HG03432 (cell line): Measurements from ENCODE around the gene ATP13A5.

ENCODE experiments used
- ATAC-seq: cut with Tn5 transposase; IDR thresholded peaks from one replicate; pipeline ENCODE4 v1.9.1; 2021; ENCODE audit warnings: mild to moderate bottlenecking, moderate library complexity; ENCODE audit not compliant: unreplicated experiment

Gene ATP13A5, protein sequence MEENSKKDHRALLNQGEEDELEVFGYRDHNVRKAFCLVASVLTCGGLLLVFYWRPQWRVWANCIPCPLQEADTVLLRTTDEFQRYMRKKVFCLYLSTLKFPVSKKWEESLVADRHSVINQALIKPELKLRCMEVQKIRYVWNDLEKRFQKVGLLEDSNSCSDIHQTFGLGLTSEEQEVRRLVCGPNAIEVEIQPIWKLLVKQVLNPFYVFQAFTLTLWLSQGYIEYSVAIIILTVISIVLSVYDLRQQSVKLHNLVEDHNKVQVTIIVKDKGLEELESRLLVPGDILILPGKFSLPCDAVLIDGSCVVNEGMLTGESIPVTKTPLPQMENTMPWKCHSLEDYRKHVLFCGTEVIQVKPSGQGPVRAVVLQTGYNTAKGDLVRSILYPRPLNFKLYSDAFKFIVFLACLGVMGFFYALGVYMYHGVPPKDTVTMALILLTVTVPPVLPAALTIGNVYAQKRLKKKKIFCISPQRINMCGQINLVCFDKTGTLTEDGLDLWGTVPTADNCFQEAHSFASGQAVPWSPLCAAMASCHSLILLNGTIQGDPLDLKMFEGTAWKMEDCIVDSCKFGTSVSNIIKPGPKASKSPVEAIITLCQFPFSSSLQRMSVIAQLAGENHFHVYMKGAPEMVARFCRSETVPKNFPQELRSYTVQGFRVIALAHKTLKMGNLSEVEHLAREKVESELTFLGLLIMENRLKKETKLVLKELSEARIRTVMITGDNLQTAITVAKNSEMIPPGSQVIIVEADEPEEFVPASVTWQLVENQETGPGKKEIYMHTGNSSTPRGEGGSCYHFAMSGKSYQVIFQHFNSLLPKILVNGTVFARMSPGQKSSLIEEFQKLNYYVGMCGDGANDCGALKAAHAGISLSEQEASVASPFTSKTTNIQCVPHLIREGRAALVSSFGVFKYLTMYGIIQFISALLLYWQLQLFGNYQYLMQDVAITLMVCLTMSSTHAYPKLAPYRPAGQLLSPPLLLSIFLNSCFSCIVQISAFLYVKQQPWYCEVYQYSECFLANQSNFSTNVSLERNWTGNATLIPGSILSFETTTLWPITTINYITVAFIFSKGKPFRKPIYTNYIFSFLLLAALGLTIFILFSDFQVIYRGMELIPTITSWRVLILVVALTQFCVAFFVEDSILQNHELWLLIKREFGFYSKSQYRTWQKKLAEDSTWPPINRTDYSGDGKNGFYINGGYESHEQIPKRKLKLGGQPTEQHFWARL

DNA sequence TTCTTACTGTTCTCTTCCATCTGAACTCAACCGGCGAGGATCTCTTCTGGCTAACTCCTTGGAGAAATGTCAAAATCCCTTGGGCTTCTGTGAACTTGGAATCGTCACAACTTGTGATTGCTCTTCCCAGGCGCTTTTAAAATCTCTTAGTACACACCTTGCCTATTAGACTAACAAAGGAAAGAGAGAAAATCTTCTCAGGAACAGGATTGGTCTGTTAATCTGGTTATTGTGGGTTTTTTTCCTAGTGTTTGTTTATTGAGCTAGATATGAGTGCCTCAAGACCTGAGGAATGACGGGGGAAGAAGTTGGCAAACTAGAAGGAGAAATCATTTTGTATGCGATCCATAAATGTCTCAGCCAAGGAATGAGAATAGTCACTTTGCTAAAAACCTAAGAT, at the start of gene ATP13A5:
TSS of gene ATP13A5 (minus strand) at position 48 of the 400 bp plus-strand sequence. CDS start at position 20, 28 bp downstream.
- ATAC-seq: no peak

DNA sequence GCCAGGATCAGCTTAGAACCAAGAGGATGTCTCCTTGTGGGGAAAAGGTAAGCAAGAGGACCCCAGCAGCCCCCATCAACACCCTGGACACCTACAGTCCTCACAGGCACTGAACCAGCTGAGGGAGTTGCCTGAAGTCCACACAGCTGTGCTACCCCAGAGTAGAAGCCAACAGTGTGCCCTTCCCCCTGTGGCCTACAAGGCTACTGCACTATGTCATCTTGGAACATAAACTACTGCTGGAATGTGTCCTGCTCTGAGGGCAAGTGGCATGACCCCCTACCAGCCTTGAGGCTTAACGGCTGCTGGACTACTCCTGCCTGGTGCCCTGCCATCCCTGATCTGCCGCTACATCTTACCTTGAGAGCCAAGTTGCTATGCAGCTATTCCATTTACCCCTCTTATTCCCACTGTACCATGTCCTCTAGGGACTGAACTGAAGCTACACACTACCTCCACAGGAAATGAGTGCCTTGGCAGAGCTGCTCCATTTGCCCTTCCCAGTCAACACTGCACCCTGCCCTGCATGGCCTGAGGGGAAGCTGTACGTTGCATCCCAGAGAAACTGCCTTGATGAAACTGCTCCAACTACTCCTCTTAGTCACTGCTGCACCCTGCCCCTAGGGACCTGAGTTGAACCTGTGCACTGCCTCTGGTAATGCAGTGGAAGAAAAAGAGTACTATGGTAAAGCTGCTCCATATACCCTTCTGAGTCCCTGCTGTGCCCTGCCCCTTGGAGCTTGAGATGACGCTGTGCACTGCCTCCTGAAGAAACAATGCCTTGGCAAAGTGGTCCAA, 40.2 kb upstream of the ATP13A5 start:
- ATAC-seq: no peak

DNA sequence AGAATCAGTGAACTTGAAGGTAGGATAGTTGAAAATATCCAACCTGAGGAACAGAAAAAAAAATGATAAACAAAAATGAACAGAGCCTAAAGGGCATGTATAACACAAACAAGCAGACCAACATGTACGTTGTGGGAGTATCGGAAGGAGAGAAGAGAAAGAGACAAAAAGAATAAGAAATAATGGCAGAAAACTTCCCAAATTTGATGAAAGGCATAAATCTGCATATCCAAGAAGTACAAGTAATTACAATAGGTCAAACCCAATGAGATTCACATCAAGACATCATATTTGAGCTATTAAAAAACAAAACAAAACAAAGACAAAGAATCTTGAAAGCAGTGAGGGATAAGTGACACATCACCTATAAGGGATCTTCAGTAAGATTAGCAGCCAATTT, 38.1 kb upstream of the ATP13A5 start:
- ATAC-seq: no peak

DNA sequence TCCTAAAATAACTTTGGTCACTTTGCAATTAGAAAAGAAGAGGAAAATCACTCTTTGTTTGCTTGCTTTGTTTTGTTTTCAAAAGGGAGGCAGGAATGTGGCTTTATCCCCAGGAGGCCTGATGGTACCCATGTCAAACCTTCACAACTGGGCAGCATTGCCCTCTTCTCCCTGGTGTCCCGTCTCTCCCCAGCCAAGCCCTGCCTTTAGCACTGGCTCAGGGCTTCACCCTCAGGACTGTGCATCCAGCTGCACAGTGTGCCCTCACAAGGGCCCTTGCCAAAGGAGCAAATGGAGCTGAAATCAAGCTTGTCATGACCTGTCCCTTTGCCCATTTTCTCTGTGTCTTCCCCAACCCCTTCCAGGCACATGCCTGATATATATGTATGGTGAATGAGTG, 29.1 kb upstream of the ATP13A5 start:
- ATAC-seq: no peak

DNA sequence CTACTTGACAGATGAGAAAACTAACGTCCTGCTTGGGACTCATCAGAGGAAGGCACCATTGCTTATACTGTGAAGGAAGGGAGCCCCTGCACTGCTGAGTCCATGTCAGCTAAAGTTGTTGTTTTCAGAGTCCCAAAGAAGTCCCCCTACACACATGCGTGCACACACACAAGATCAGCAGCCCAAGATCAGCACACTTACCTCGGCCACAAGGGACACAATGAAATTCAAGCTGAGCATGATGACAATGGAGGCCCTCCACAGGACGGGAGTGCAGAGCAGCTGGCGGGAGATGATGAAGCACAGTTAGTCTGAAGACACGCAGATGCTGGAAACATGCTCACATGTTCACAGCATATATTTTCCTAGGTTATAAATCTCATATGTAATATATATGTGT, 28.6 kb upstream of the ATP13A5 start:
- ATAC-seq: no peak

DNA sequence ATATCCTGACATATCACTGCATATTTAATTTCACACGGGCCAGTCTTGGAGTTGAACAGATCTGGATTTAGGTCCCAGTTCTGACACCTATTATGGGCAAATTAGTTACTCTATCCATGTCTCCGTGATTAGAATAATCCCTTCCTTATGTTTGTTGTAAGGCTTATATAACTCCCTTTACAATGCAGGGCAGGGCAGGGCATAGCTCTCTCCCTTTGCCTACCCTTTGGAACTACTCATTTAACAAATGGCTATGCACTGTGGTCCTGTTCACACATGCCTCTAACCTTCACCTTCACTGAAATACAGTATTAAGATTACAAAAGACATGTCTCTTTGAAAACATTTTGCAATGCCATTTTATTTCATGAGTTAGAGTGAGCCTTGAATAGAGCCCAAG, 24.8 kb upstream of the ATP13A5 start:
- ATAC-seq: no peak

DNA sequence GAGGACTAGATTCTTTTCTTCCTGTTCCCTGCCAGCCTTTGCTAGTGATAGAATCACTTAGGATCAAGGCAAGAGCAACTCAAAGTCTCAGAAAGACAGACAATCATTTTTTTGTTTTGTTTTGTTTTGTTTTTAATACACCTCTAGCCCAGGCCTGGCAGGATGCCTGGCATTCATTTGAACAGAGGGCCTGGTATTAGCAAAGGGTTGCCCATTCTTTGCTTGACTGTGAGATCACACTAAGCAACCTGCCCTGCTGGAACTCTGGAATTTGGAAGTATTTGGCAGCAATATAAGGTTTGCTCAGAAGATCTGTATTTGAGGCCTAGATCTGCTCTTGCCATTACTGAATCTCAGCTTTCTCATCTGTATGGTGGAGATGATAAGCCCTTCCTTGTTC, 21.8 kb upstream of the ATP13A5 start:
- ATAC-seq: no peak

DNA sequence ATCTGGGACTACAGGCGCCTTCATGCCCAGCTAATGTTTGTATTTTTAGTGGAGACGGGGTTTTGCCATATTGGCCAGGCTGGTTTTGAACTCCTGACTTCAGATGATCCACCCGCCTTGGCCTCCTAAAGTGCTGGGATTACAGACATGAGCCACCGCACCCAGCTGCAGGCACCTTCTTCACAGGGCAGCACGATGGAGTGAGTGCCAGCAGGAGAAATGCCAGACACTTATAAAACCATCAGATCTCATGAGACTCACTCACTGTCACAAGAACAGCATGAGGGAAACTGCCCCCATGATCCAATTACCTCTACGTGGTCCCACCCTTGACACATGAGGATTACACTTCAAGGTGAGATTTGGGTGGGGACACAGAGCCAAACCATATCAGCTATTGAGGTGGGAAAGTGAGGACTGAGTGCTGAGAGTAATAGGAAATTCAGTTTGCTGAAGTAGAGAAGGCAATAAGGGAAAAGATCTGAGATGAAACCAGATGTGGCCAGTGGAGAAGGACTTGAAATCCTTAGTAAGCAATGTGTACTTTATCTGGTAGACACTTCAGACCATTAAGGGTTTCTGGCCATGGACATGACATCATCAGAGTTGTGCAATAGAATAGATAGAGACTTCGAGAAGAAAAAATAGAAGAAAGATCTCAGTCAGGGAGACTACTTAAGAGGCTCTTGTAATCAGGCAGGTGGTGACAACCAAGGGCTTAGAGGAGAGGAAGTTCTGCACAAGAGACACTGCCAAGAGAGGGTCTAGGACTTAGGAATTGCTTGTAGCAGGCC, 18.1 kb upstream of the ATP13A5 start:
- ATAC-seq: no peak

DNA sequence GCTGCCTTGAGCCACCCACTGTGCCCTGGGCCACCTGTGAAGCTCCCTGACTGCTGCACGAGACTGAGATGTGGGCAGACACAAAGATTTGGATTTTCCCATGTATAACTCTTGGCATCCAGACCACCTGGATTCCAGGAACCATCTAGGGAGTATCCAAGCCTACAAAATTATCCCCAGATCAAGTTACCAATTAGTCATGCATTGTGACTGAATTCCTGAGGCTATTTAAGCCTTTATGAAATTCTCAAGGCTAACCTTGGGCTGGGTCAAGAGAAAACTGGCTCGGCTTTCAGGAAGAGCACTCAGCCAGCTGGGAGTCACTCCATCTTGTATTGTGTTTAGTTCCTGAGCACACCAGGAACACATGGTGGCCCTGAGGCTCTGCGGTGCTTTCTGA, 13.3 kb upstream of the ATP13A5 start:
- ATAC-seq: no peak

DNA sequence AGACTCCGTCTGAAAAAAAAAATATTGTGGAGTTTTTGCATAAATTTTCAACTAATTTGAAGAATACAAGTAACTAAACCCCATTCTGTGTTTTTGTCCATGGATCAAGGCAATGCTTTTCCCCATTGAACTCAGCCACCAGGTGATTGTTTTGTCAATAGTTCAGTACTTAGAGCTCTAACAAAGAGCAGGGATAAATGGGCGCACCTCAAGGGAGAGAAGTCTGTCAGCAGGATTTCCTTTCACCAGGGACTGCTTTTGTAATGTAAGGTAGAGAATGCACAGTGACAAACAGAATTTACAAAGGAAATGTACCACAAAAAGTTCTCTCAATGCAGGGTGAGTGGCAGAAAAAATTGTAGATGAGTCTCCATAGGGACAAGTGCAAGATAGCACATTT, 10.8 kb upstream of the ATP13A5 start:
- no peak for ATAC-seq

DNA sequence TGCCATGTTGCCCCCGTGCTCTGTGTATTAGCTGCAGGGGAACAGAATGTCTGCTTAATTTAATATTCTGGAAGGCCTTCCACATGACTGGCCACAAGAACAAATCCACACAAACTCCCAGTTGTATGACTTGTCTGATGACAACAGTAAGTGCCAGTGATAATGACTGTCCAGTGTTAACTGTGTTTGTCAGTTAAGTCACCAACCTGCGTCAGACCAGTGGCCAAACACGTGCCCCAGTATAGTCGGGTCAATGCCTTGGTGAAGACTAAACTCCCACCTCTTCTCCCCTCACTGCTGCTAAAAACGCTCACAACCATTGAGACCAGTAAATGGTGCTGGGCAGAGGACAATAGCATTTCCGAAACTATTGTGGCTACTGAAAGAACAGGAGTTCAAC, 9.8 kb upstream of the ATP13A5 start:
- no peak for ATAC-seq

DNA sequence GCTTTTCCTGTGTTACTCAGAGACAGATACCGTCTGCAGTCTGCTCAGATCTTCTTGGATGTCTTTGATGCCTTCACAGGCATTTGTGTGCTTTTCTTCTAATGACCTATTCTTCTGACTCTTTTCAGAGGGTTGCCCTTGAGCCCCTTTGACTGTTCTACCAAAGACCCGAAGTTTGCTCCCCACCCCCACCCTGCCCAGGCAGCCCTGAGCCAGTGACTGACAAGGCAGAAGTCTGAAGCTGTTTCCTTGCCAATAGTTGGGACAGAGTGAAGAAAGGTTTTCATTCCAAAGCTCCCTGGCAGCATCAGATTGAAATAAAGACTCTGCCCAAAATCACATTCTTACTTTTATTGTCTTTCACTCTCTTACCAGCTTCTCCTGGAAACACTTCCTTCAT, 9.0 kb upstream of the ATP13A5 start:
- no peak for ATAC-seq

DNA sequence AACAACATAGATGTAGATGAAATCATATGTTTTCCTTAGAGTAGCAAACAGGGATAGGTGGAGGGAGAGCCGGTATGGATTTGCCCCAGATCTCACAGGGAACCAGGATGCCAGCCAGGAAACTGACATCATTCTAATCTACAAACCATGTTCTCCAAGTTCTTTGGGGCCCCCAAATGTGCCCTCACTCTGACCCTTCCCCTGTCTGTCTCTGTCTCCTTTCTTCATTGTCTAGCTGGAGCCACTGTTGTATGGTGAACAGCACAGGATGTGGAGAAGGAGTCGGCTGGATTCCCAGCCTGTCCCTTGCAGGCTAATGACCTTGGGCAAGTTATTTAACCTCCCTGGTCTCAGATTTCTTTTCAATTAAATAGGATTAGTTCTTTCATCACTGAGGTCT, 962 bp downstream of the ATP13A5 start:
- ATAC-seq: no peak

DNA sequence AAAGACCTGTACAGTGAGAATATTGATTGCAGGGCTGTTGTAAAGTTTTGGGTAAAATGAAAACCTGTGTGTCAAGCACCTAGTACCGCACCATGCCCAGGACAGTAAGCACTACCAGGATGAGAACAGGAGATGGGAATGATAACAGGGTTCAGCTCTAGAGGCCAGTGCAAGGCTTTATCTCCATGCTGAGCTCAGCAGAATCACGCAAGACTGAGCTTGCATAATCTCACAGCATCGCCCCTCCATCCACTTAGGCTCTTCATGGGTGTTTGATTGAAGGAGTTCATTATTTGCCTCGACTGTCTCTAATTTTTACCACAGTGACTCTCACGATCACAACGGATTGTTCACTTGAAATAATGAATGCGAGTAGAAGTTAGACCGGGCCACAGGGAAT, 2.9 kb downstream of the ATP13A5 start:
- no peak for ATAC-seq

DNA sequence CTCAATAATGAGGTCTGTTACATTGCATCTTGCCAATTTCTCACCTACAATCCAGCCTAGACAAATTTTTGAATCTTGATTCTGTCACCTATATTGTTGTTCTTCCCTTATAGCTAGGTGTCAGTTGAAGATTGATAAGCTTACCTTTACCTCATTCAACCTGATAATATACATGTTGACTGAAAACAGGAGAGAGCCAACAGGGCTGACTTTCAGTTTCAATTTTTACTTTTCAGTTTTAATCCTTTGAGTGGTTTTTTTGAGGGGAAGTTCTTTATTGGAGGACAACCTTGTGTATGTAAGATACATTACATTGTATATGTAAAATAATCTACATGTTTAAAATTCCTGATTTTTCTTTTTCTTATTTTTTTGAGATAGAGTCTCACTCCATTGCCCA, 5.8 kb downstream of the ATP13A5 start:
- peak; percentile 74 for ATAC-seq

DNA sequence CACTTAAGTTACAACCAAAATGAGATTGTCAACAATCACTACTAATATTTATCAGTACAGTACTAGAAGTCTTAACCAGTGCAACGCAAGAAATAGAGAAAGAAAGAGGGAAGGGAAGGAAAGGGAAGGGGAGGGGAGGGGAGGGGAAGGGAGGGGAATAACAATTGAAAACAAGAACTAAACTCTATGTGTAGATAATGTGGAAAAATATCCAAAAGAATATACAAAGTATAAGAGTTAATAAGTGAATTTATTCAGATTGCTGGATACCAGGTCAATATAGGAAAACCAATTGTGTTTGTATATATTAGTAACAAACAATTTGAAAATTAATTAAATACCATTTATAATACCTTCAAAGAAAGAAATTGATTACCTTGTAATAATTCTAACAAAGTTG, 10.7 kb downstream of the ATP13A5 start:
- ATAC-seq: no peak

DNA sequence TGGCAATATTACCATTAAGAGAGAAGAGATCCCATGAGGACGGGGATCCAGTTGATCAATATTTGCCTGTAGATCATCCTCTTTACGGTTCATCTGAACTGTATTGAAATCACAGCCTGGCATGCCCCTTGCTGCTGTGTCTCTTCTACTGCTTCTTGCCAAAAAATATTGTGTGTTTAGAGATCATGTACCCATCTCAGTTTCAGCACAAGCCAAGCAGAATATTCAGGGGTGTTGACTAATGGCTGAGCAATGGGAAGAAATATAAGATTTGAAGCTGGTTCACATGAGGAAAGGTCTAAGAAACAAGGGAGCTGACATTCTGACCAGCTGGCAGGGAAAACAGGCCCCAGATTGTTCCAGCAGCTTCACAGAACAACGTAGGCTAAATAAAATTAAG, 21.3 kb downstream of the ATP13A5 start:
- ATAC-seq: no peak

DNA sequence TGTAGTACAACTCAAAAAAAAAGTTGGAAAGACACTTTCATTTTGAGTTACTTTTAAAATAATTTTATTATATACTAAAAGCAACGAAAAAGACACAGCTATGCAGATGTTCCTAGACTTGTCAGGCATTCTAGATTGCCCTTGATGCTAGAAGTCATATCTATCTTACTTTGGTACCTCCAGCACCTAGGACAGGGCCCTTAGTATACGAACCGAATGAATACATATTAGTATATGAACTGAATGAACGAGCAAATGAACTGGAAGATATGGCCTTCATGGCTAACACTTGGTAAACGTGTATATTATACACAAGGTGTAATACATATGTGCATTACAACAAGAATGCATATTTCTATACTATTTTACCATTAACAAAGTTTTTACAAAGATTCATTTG, 24.1 kb downstream of the ATP13A5 start:
- no peak for ATAC-seq

DNA sequence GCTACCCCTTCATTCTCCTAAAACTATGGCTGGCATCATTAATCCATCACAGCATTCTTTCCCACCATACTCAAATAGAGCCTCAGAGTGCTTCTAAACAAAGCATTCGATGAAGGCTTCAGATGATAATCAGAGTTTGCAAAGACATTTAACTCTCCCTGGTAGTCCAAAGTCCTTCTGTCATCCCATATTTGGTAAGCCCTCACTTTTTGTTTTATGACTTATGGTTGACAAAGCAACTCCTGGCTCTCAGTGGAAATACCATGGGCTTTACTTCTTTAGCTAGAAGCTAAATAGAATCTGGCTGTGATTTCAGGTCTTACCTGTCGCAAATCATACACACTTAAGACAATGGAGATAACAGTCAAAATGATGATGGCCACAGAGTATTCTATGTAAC, 27.8 kb downstream of the ATP13A5 start:
- ATAC-seq: no peak

DNA sequence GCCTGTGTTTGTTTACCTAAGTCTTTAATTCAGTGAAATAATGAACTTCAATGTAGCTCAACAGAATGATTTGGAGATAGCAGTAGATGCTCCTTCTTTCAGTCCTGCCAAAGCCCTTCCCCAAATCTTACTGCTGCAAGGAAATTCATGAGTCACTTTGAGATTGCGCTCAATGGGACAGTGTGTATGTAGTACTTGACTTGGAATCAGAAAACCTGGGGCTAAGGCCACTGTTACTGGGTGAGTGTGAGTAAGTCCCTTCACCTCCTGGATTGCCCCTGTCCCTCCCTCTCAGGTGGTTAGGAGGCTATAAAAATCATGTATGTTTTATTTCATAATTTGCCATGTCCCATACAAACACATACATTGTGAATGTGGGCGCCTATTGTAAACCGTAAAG, 29.9 kb downstream of the ATP13A5 start:
- ATAC-seq: no peak
